Measurements from ENCODE around the gene EPHA4.
"Not testable (repeated sequence)": the region's sequence is repeated elsewhere in the genome, so short reads cannot be mapped to it uniquely, and the experiment has no call there.

- not testable (repeated sequence) for TF ChIP-seq CTCF (optimal IDR thresholded peaks at IDR 0.05 in 1 of 3, IDR thresholded peaks at IDR 0.05 in 1 of 3, conservative IDR thresholded peaks at IDR 0.05 in 1 of 3; ENCODE audit: extremely low read depth in 1 of 3, insufficient read depth in 2 of 3, low read length in 3 of 3); EZH2 (IDR thresholded peaks at IDR 0.05; ENCODE audit: low read length)
Observed at GRCh38 chr2:221511325-221511724, 60.8 kb downstream of the EPHA4 start.

Measured in keratinocyte (primary cell).